HAP-1 (cell line): ENCODE results near the gene INPP4A.

Source experiments
- DNase-seq, 2 experiments: peaks; one replicate each; pipeline ENCODE4 v3.0.0-alpha.2; 2016 to 2020; ENCODE audit warnings: low spot score in 2 of 2
- H3K27me3 ChIP-seq: fragments of 250-450 bp; sonication (Bioruptor Pico); 2 replicates; pipeline ENCODE4 v1.5.1; 2020; ENCODE audit warnings: low read depth, mild to moderate bottlenecking, moderate library complexity
- H3K36me3 ChIP-seq: fragments of 250-450 bp; sonication (Bioruptor Pico); replicated peaks from 2 replicates; pipeline ENCODE4 v1.5.1; 2020; ENCODE audit warnings: mild to moderate bottlenecking
- H3K4me1 ChIP-seq: fragments of 250-450 bp; sonication (Bioruptor Pico); 2 replicates; pipeline ENCODE4 v1.5.1; 2020; ENCODE audit warnings: mild to moderate bottlenecking
- H3K4me3 ChIP-seq: fragments of 250-450 bp; sonication (Bioruptor Pico); 2 replicates; pipeline ENCODE4 v1.5.1; 2020; ENCODE audit warnings: mild to moderate bottlenecking, moderate library complexity
- H3K9me3 ChIP-seq: fragments of 250-450 bp; sonication (Bioruptor Pico); 2 replicates; pipeline ENCODE4 v1.5.1; 2020; ENCODE audit warnings: mild to moderate bottlenecking, moderate library complexity
- in situ Hi-C: fragments of 300-500 bp; cut with MboI; formaldehyde crosslinking; loops from 3 replicates; pipeline ENCODE4 v1.14.3; 2020; ENCODE audit warnings: low sequenced_read_pairs, inconsistent platforms, mixed read lengths

INPP4A gene

GRCh38 chr2:98518101-98518500 is 73.4 kb downstream of the INPP4A start:
- H3K9me3 ChIP-seq = no peaks in the 10 kb centered on the region
- no peaks in the 10 kb centered on the region for H3K4me1 ChIP-seq
- peak in 1 of 2 experiments; percentile 24 for DNase-seq
- H3K36me3 ChIP-seq = no peaks in the 10 kb centered on the region
- in situ Hi-C loops = no loop called here
- H3K4me3 ChIP-seq = no peak overlapping the region
- no peaks in the 10 kb centered on the region for H3K27me3 ChIP-seq

- Histone ChIP-seq H3K9me3 (no peaks in the 10 kb centered on the region), H3K4me3 (no peak overlapping the region), H3K27me3 (no peaks in the 10 kb centered on the region), H3K4me1 (no peaks in the 10 kb centered on the region), H3K36me3 (no peaks in the 10 kb centered on the region)
- in situ Hi-C loops = no loop called here
- no peak for DNase-seq
Measured at GRCh38 chr2:98519156-98519555, 74.5 kb downstream of the INPP4A start.

- Histone ChIP-seq H3K9me3 (no peaks in the 10 kb centered on the region), H3K4me3 (no peak overlapping the region), H3K36me3 (no peaks in the 10 kb centered on the region), H3K4me1 (no peaks in the 10 kb centered on the region), H3K27me3 (no peaks in the 10 kb centered on the region)
- in situ Hi-C loops = no loop called here
- DNase-seq = no peak
Measured at GRCh38 chr2:98519851-98520250, 75.2 kb downstream of the INPP4A start.

GRCh38 chr2:98520806-98521205 is 76.1 kb downstream of the INPP4A start:
- no peak for DNase-seq
- in situ Hi-C loops = no loop called here
- H3K4me3 ChIP-seq = no peak overlapping the region
- no peaks in the 10 kb centered on the region for H3K36me3 ChIP-seq
- H3K4me1 ChIP-seq = no peaks in the 10 kb centered on the region
- H3K27me3 ChIP-seq = no peaks in the 10 kb centered on the region
- no peaks in the 10 kb centered on the region for H3K9me3 ChIP-seq

DNA sequence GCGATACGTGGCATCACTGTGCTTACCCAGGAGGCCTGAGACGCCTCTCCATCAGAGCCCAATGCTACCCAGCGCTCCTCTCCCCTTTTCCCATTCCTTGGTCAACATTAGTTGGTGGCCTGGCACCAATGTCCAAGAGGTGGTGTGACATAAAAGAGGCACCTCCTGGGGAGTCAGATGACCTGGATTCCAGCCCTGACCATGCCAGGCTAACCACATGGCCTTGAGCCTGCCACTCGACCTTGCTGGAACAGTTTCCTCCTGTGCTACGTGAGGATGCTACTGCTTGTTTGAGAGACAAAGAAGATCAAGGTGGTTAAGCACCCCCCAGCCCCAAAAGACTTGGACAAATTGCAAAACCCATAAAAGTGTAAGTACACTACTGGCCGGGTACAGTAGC is 76.6 kb downstream of the INPP4A start:
- in situ Hi-C loops = no loop called here
- H3K36me3 ChIP-seq = no peaks in the 10 kb centered on the region
- no peaks in the 10 kb centered on the region for H3K27me3 ChIP-seq
- H3K4me3 ChIP-seq = no peak overlapping the region
- no peaks in the 10 kb centered on the region for H3K4me1 ChIP-seq
- no peaks in the 10 kb centered on the region for H3K9me3 ChIP-seq
- DNase-seq = no peak

DNA sequence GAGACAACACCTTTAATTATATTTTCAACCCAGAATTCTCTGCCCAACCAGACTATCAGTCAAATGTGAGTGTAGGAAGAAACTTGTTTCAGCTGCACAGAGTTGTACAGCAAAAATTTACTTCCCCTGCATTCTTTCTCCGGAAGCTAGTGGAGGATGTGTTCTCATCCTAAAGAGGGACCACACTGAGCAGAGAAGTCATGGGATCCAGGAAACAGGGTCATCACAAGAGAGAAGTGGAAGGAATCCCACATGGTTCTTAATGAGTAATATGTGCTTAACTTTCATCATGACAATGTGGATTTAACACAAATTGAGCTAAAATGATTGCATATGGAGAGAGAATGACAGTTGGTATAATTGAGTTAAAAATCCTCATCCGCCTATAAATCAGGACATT is 78.2 kb downstream of the INPP4A start:
- Histone ChIP-seq H3K4me1 (no peaks in the 10 kb centered on the region), H3K36me3 (no peaks in the 10 kb centered on the region), H3K9me3 (no peaks in the 10 kb centered on the region), H3K27me3 (no peaks in the 10 kb centered on the region), H3K4me3 (no peak overlapping the region)
- in situ Hi-C loops = no loop called here
- DNase-seq = no peak

GRCh38 chr2:98524168-98524567 is 79.5 kb downstream of the INPP4A start:
- no peak for DNase-seq
- Histone ChIP-seq H3K36me3 (no peaks in the 10 kb centered on the region), H3K4me3 (no peak overlapping the region), H3K27me3 (no peaks in the 10 kb centered on the region), H3K4me1 (no peaks in the 10 kb centered on the region), H3K9me3 (no peaks in the 10 kb centered on the region)
- in situ Hi-C loops = no loop called here

- Histone ChIP-seq H3K36me3 (no peaks in the 10 kb centered on the region), H3K4me3 (no peak overlapping the region), H3K9me3 (no peaks in the 10 kb centered on the region), H3K27me3 (no peaks in the 10 kb centered on the region), H3K4me1 (no peaks in the 10 kb centered on the region)
- DNase-seq = no peak
- in situ Hi-C loops = no loop called here
Measured at GRCh38 chr2:98528349-98528748, 83.7 kb downstream of the INPP4A start.

- Histone ChIP-seq H3K27me3 (no peaks in the 10 kb centered on the region), H3K9me3 (no peaks in the 10 kb centered on the region), H3K4me3 (no peak overlapping the region), H3K4me1 (no peaks in the 10 kb centered on the region), H3K36me3 (no peaks in the 10 kb centered on the region)
- DNase-seq = peak; percentile 6 to 41
- in situ Hi-C loops = no loop called here
Measured at GRCh38 chr2:98530114-98530513, 85.5 kb downstream of the INPP4A start.

DNA sequence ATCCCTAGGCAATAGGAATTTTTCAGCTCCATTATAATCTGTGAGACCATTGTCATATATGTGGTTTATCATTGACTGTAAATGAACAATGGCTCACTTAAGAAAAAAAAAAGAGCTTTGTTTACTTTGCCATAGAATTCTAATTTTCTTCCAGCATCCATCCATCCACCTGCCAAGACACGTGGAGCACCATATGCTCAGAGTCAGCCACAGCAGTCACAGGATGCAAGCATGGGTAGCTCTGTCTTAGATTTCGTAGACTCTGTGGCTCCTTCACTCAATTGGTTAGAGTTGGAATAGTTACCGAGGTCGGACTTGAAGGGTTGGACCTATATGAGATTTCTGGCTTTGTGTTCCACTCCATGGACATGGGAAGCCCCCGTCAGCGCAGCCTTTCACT is 88.1 kb downstream of the INPP4A start:
- no peaks in the 10 kb centered on the region for H3K4me1 ChIP-seq
- H3K27me3 ChIP-seq = no peaks in the 10 kb centered on the region
- no peaks in the 10 kb centered on the region; the same call in none of the 2 replicates for H3K36me3 ChIP-seq
- no peak overlapping the region for H3K4me3 ChIP-seq
- H3K9me3 ChIP-seq = no peaks in the 10 kb centered on the region
- in situ Hi-C loops = no loop called here
- DNase-seq = no peak

DNA sequence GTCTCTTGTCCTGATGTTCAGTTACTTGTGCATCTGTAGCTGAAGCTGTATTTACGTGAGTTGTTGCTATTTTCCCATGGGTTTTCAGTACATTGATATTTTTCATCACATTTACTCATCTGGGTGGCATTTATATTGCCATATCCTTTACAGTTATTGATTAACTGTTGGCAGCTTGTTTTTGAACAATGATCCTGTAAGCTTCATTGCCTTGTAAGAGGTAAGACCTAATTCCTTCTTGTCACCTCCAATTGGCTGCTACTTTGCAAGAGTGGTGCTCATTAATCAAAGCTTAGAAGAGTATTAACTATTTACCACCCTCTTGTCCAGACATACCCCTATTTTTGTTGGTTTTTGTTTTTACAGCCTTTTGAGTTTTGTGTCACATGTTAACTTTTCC is 88.9 kb downstream of the INPP4A start:
- H3K9me3 ChIP-seq = no peaks in the 10 kb centered on the region
- no peaks in the 10 kb centered on the region; the same call in none of the 2 replicates for H3K36me3 ChIP-seq
- H3K27me3 ChIP-seq = no peaks in the 10 kb centered on the region
- no peaks in the 10 kb centered on the region for H3K4me1 ChIP-seq
- no peak for DNase-seq
- no peak overlapping the region for H3K4me3 ChIP-seq
- in situ Hi-C loops = no loop called here

DNA sequence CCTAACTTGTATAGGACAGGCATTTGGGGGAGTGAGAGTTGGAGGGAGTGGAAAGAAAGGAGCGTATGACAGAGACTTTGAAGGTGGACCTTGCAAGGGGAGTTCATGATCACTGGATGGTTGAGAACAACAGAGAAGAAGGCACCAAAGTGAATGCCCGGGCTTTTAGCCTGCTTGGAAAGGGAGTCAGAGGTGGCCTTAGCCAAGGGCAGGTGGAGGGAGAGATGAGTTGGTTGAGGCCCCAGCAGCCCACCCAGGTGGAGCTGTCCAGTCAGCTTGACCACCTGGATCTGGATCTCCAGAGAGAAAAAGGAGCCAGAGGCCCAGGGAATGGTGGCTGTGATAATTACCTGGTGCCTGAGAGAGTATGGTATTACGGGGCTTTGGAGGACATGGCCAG is 90.1 kb downstream of the INPP4A start:
- H3K36me3 ChIP-seq = no peaks in the 10 kb centered on the region; the same call in none of the 2 replicates
- H3K27me3 ChIP-seq = no peaks in the 10 kb centered on the region
- DNase-seq = no peak
- no peaks in the 10 kb centered on the region for H3K4me1 ChIP-seq
- in situ Hi-C loops = no loop called here
- no peak overlapping the region for H3K4me3 ChIP-seq
- H3K9me3 ChIP-seq = no peaks in the 10 kb centered on the region

- DNase-seq = no peak
- Histone ChIP-seq H3K9me3 (no peaks in the 10 kb centered on the region), H3K27me3 (no peaks in the 10 kb centered on the region), H3K36me3 (no peaks in the 10 kb centered on the region; the same call in none of the 2 replicates), H3K4me3 (no peak overlapping the region), H3K4me1 (no peaks in the 10 kb centered on the region)
- in situ Hi-C loops = no loop called here
Measured at GRCh38 chr2:98535971-98536677, 91.5 kb downstream of the INPP4A start.

- H3K27me3 ChIP-seq = no peaks in the 10 kb centered on the region
- no peak overlapping the region for H3K4me3 ChIP-seq
- no peak for DNase-seq
- H3K9me3 ChIP-seq = no peaks in the 10 kb centered on the region
- no peaks in the 10 kb centered on the region for H3K4me1 ChIP-seq
- in situ Hi-C loops = no loop called here
- no peaks in the 10 kb centered on the region; the same call in none of the 2 replicates for H3K36me3 ChIP-seq
Measured at GRCh38 chr2:98537390-98538126, 92.9 kb downstream of the INPP4A start.
